ENCODE measurements around the gene AMDHD2.

DNA sequence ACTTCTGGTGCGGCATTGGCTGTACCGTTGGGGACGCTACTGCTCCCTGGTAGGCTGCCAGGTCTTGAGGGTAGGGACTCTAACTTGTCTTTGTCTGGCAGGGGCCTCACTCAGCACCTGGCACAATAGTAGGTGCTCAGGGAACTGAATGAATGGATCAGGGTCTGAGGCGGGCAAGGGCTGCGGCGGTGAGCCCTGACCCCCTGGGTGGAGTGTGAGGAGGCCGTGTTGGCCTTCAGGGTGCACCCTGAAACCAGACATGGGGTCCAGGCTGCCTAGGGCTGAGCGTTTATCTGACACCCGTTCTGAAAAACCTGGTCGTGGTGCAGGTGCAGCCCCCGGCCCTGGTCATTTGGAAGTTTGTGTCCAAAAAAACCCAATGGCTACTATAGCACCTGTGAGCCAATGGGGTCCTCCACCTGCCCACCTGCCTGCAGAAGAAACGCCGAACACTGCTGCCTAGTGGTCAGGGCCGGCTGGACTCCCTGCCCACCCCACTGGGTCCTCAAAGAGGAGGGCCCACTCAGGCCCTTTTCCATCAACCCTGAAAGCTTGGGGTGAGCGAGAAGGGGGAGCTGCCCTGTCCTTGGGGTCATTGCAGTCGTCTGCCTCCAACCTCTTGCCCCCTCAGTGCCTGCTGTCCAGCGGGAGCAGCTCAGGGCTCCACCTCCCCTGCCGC lies 11.3 kb upstream of the AMDHD2 start:
- TF ChIP-seq EZH2phosphoT487 (IDR thresholded peaks at IDR 0.05; ENCODE audit: borderline replicate concordance, low read length): no peak
- TF ChIP-seq, protein P1, sequence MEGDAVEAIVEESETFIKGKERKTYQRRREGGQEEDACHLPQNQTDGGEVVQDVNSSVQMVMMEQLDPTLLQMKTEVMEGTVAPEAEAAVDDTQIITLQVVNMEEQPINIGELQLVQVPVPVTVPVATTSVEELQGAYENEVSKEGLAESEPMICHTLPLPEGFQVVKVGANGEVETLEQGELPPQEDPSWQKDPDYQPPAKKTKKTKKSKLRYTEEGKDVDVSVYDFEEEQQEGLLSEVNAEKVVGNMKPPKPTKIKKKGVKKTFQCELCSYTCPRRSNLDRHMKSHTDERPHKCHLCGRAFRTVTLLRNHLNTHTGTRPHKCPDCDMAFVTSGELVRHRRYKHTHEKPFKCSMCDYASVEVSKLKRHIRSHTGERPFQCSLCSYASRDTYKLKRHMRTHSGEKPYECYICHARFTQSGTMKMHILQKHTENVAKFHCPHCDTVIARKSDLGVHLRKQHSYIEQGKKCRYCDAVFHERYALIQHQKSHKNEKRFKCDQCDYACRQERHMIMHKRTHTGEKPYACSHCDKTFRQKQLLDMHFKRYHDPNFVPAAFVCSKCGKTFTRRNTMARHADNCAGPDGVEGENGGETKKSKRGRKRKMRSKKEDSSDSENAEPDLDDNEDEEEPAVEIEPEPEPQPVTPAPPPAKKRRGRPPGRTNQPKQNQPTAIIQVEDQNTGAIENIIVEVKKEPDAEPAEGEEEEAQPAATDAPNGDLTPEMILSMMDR (IDR thresholded peaks at IDR 0.05; ENCODE audit: low read depth, low read length, poor library complexity, severe bottlenecking): no peak

Data from DOHH2 (cell line).